NB4 (cell line): ENCODE data around the gene DPP7.

Experiments used
- DNase-seq: peaks from one replicate; pipeline ENCODE4 v3.0.0; 2010; ENCODE audit warnings: low read depth
- H3K4me3 ChIP-seq: one replicate; pipeline ENCODE4 v1.5.1; 2011; ENCODE audit warnings: mild to moderate bottlenecking, low read depth, low read length, moderate library complexity
- CTCF ChIP-seq: IDR thresholded peaks from one replicate; pipeline ENCODE4 v1.5.1; 2012; ENCODE audit warnings: low read depth, low read length
- MAX ChIP-seq: IDR thresholded peaks from 2 replicates; pipeline ENCODE4 v1.6.1; 2011; ENCODE audit warnings: low read depth, low read length
- MYC ChIP-seq: IDR thresholded peaks from 2 replicates; pipeline ENCODE4 v1.6.1; 2011; ENCODE audit warnings: low read depth, low read length
- POLR2A ChIP-seq: IDR thresholded peaks from 2 replicates; pipeline ENCODE4 v1.6.1; 2011; ENCODE audit warnings: mild to moderate bottlenecking; ENCODE audit not compliant: insufficient read length; ENCODE audit errors: extremely low read depth

Gene DPP7

GRCh38 chr9:137130176-137130755 lies 15.7 kb upstream of the DPP7 start:
- peak; percentile 49 for DNase-seq
- peak overlapping the region; percentile 89 for H3K4me3 ChIP-seq
- no peak for TF ChIP-seq MAX

- H3K4me3 ChIP-seq: peak overlapping the region; percentile 89
- peak; percentile 80 for TF ChIP-seq MAX
- TF ChIP-seq CTCF: no peak
- TF ChIP-seq MYC: peak; percentile 79
- peak; percentile 88 for TF ChIP-seq POLR2A
- peak; percentile 94 for DNase-seq
Observed at GRCh38 chr9:137129456-137130175, 15.1 kb upstream of the DPP7 start.

GRCh38 chr9:137128862-137129455 lies 14.4 kb upstream of the DPP7 start:
- DNase-seq: peak; percentile 69

GRCh38 chr9:137128158-137128861 lies 13.8 kb upstream of the DPP7 start:
- TF ChIP-seq MAX (no peak), CTCF (no peak)
- peak overlapping the region; percentile 89 for H3K4me3 ChIP-seq
- peak; percentile 49 for DNase-seq

More at GRCh38 chr9:137128862-137129455, 14.4 kb upstream of the DPP7 start:
- H3K4me3 ChIP-seq: peak overlapping the region; percentile 89
- TF ChIP-seq MAX (peak; percentile 36; the same call in 1 of the 2 replicates), CTCF (no peak), MYC (peak; percentile 18; the same call in 1 of the 2 replicates), POLR2A (no peak)

GRCh38 chr9:137127301-137128157 lies 13.0 kb upstream of the DPP7 start:
- DNase-seq: peak; percentile 86
- H3K4me3 ChIP-seq: peak overlapping the region; percentile 89
- peak; percentile 25 for TF ChIP-seq POLR2A
- peak; percentile 55; the same call in 1 of the 2 replicates for TF ChIP-seq MYC
- TF ChIP-seq MAX: peak; percentile 38; the same call in 1 of the 2 replicates
- TF ChIP-seq CTCF: no peak
